ENCODE data around the gene FCHSD1.

- TF ChIP-seq POLR2A (IDR thresholded peaks at IDR 0.05; ENCODE audit: low read depth, low read length): no peak
- no peak for TF ChIP-seq MYC (IDR thresholded peaks at IDR 0.05; ENCODE audit: insufficient read depth, insufficient read length, insufficient replicate concordance, low read length, severe bottlenecking)
- TF ChIP-seq, protein P1, sequence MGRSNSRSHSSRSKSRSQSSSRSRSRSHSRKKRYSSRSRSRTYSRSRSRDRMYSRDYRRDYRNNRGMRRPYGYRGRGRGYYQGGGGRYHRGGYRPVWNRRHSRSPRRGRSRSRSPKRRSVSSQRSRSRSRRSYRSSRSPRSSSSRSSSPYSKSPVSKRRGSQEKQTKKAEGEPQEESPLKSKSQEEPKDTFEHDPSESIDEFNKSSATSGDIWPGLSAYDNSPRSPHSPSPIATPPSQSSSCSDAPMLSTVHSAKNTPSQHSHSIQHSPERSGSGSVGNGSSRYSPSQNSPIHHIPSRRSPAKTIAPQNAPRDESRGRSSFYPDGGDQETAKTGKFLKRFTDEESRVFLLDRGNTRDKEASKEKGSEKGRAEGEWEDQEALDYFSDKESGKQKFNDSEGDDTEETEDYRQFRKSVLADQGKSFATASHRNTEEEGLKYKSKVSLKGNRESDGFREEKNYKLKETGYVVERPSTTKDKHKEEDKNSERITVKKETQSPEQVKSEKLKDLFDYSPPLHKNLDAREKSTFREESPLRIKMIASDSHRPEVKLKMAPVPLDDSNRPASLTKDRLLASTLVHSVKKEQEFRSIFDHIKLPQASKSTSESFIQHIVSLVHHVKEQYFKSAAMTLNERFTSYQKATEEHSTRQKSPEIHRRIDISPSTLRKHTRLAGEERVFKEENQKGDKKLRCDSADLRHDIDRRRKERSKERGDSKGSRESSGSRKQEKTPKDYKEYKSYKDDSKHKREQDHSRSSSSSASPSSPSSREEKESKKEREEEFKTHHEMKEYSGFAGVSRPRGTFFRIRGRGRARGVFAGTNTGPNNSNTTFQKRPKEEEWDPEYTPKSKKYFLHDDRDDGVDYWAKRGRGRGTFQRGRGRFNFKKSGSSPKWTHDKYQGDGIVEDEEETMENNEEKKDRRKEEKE (IDR thresholded peaks at IDR 0.05): no peak
- no peak for TF ChIP-seq FOXK2 (IDR thresholded peaks at IDR 0.05)
- no peak for TF ChIP-seq E2F4 (IDR thresholded peaks at IDR 0.05; ENCODE audit: low read depth, low read length)
- TF ChIP-seq, protein P2, sequence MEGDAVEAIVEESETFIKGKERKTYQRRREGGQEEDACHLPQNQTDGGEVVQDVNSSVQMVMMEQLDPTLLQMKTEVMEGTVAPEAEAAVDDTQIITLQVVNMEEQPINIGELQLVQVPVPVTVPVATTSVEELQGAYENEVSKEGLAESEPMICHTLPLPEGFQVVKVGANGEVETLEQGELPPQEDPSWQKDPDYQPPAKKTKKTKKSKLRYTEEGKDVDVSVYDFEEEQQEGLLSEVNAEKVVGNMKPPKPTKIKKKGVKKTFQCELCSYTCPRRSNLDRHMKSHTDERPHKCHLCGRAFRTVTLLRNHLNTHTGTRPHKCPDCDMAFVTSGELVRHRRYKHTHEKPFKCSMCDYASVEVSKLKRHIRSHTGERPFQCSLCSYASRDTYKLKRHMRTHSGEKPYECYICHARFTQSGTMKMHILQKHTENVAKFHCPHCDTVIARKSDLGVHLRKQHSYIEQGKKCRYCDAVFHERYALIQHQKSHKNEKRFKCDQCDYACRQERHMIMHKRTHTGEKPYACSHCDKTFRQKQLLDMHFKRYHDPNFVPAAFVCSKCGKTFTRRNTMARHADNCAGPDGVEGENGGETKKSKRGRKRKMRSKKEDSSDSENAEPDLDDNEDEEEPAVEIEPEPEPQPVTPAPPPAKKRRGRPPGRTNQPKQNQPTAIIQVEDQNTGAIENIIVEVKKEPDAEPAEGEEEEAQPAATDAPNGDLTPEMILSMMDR (IDR thresholded peaks at IDR 0.05 in 2 of 3, conservative IDR thresholded peaks at IDR 0.05 in 1 of 3; ENCODE audit: control insufficient read depth in 2 of 3, extremely low read depth in 1 of 3, insufficient read depth in 1 of 3, low read depth in 3 of 3, low read length in 3 of 3): no peak
- TF ChIP-seq WRNIP1 (IDR thresholded peaks at IDR 0.05; ENCODE audit: borderline replicate concordance, low read depth, low read length): no peak
Observed at GRCh38 chr5:141655020-141655419, 3.8 kb upstream of the FCHSD1 start.
